HT-29 (cell line): ENCODE measurements around the gene KMT2C. TPM values are rescaled to one million over a fixed set of nuclear protein-coding genes. Genes with fewer than 3 reads are reported as not detected.
"Not testable (repeated sequence)": the region's sequence is repeated elsewhere in the genome, so short reads cannot be mapped to it uniquely, and the experiment has no call there.

ENCODE experiments used
- DNase-seq: peaks from one replicate; pipeline ENCODE4 v3.0.0-alpha.2; 2015; ENCODE audit warnings: low spot score
- total RNA-seq: library from RNA; depleted of rRNA; stranded (reverse); fragments of >200 nt; shearing (Covaris generic); gene quantifications from 2 replicates; pipeline ENCODE4 v1.2.3, GENCODE V29; 2014

KMT2C gene
- total RNA-seq, 1 experiment from 2014 or later = 35.0 TPM

DNA sequence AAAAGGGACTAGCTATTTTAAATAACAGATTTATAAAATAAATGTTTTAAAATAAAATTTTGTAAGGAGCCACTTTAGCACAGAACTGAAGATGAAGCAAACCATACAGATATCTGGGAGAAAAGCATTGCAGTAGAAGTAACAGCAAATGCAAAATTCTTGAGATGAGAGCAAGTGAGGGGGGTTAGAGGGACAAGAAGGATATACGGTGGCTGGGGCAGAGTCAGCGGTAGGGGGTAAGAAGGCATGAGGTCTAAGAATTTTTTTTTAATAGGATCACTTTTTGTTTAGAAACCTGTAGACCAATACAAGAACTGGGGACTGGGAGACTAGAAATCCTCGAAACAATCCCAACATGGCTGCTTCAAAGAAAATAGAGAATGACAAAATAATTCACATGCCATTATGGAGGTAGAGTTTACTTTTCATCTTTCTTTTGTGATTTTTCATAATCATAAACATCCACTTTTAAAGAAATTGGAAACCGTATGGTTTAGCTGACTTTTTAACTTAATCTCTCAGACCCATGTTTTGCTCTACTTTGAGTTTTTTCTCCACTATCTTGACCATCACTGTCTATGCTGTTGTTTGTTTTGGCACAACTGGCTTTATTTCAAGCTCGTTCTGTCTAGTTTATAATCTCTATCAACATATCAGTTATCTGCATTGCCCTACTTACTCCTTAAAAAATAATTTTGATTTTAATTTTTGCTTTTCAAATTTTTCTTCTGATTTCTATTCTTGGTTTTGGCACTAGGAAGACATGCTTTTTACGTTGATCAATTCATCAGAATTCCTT is 73.5 kb downstream of the KMT2C start:
- no peak for DNase-seq

GRCh38 chr7:152355474-152356057 is 80.2 kb downstream of the KMT2C start:
- no peak for DNase-seq

DNA sequence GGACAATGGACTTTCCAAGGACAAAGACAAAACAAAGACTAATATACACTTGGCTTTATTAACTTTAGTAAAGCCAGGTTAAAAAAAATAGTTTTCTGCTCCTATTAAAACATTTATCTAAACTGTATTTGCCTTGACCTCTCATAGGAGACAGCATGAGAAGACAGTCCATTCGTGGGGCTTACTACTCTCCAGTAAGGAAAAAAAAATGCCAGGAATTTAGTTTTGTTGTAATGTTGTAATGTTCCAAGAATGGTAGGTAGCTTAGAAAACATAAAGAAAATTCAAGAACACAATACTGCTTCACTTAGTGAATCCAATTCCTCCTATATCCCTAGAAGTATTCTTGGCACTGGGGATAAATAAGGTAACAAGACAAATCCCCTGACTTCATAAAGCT is 81.7 kb downstream of the KMT2C start:
- DNase-seq = no peak

DNA sequence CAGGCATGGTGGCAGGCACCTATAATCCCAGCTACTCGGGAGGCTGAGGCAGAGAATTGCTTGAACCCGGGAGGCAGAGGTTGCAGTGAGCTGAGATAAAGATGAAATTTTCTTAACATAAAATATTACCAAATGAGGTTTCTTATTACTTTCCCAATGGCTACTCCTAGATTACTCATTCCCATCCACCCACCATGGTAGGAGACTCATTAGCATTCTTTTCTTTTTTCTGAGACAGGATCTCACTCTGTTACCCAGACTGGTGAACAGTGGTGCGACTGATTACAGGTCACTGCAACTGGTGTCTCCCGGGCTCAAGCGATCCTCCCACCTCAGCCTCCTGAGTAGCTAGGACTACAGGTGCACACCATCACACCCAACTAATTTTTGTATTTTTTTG is 82.5 kb downstream of the KMT2C start:
- not testable (repeated sequence) for DNase-seq

GRCh38 chr7:152351747-152352146 is 84.1 kb downstream of the KMT2C start:
- DNase-seq = not testable (repeated sequence)

DNA sequence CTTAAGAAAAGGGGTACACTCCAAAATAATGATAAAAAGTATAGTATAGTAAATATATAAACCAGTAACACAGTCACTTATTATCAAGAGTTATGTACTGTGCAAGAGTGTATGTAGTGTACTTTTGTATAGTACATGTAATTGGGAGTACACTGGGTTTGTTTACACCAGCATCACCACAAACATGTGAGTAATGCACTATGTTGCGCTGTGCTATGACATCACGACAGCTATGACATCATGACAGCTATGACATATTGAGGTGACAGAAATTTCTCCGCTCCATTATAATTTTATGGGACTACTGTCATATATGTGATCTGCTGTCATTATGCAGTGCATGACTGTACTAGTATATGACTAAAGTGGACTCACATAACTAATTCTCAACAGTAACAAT is 84.6 kb downstream of the KMT2C start:
- no peak for DNase-seq

DNA sequence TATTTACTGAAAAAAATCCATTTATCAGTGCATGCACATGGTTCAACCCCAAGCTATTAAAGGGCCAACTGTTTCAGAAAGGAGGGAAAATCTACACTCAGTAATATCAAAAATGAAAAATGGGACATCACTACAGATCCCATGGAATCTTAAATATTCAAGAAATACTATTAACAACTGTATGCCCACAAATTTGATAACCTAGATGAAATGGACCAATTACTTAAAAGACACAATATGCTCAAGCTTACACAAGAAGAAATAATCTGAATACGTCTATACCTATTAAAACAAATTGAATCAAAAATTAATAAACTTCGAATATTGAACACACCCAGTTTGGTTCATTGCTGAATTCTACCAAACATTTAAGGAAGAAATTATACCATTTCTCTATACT is 87.9 kb downstream of the KMT2C start:
- no peak for DNase-seq

DNA sequence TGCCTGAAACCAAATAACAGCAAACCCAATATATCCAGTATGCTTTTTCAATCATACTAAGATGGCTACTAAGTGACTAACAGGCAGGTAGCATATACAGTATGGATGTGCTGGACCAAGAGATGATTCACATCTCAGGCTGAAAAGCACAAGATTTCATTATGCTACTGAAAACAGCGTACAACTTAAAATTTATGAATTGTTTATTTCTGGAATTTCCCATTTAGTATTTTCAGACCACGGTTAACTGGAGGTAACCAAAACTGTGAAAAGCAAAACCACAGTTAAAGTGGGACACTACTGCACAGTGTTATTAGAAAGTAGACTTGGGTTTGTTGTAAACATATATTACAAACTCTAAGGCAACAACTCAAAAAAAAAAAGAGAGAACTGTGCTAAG is 91.5 kb downstream of the KMT2C start:
- DNase-seq = no peak

GRCh38 chr7:152342796-152343195 is 93.0 kb downstream of the KMT2C start:
- DNase-seq = no peak

GRCh38 chr7:152341914-152342236 is 93.9 kb downstream of the KMT2C start:
- DNase-seq = no peak

DNA sequence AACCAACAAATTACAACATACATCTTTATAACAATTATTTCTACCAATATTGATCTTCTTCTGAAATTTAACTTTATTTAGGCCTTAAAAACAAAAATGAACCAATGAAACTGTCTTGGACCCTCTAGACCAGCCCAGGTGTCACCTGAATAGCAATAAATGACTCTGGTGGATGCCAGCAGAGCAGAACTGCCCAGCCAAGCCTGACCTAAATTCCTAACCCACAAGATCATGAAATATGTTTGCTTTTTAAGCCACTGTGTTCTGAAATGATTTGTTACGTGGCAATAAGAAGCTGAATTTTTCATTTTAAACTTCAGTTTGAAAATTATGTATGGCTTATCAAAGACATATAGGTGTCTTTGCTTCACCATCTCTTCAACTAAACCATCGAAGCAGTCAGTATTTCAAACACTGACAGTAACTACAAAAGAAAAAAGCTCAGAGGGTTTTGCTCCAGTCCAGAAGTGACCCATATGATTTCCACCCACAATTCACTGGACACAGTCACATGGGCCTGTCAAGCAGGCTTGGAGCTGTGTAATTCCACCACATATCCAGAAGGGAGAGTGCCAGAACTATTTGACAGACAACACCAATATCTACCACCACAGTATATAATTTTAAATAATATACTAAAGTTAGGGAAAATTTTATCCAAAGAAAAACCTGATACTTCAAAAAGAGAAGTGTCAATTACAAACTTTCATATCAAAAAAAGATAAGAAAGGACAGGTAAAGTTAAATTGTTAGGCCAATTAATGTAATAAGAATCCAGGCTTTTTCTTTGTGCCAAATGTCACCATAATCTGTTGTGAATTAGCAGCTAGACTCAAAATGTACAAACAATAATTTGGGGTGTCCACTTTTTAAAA is 94.5 kb downstream of the KMT2C start:
- DNase-seq = peak; percentile 80

DNA sequence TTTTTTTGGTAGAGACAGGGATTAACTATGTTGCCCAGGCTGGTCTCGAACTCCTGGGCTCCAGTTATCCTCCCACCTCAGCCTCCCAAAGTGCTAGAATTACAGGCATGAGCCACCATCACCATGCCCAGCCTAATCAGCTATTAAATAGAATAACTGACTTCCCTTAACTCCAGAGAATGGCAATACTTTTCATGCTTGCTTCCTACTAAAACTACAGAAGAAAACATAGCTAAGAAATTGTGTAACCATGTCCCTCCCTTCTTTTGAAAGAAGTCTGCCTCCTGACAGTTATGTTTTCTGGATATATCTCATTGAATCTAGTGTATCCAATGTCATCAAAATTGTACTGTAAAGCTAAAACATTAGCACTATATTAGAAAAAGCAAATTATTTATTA is 95.6 kb downstream of the KMT2C start:
- no peak for DNase-seq

DNA sequence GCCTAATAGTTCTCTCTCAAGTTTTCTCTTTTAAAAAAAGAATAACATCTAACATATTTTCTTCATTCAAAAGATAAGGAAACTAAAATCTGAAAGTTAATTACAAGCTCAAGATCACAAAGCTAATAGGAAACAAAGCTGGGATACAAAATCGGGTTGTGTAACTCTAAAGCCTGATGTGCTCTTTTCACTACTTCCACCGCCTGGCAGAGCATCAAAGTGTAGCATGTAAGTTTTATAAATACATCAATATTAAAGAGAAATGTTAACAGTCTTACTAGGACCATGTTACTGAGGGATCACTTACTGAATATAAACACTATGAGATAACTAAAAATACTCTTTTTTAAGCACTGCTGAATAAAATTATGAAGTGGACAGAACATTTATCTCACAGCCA is 97.2 kb downstream of the KMT2C start:
- no peak for DNase-seq

GRCh38 chr7:152336754-152337368 is 98.9 kb downstream of the KMT2C start:
- DNase-seq = peak; percentile 83

DNA sequence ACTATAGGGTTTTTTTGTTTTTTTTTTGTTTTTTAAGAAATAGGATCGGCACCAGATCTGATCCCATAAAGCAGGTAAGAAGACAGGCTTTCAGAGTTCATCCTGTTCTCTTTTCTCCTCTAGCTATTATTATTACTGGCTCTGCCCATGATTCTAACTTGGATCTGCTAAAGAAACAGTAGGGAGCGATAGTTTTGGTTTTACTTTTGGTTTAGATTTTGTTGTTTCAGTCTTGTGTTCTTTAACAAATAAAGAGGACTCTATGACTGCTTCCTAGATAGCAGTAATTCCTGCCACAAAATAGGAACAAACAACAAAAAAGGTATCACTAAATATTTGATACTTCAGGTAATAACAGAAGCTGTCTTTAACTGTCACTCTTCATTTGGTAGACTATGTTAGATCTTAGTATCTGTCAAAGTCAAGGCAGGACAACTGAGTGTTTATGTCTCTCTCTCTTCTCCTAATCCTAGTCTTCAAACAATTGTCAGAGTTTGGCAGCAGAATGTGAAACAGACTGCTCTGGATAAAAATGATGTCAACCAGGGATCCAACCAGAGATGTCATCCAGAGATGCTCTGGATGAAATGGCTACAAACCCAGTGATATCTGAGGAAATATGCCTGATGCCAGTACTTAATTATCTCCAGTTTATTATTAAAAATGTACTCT is 99.8 kb downstream of the KMT2C start:
- DNase-seq = no peak

GRCh38 chr7:152333134-152333533 is 102.7 kb downstream of the KMT2C start:
- no peak for DNase-seq

DNA sequence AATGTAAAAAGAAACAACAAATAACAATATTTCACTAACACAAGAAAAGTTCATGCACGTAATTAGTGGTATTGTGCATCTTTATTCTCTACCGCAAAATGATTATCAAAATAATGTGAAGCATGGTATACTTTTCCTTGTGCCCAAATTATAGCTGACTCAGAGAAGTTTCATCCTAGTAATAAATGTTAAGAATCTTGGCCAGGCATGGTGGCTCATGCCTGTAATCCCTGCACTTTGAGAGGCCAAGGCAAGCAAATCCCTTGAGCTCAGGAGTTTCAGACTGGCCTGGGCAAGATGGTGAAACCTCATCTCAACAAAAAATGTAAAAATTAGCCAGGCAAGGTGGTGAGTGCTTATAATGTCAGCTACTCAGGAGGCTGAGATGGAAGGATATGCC is 105.0 kb downstream of the KMT2C start:
- no peak for DNase-seq

DNA sequence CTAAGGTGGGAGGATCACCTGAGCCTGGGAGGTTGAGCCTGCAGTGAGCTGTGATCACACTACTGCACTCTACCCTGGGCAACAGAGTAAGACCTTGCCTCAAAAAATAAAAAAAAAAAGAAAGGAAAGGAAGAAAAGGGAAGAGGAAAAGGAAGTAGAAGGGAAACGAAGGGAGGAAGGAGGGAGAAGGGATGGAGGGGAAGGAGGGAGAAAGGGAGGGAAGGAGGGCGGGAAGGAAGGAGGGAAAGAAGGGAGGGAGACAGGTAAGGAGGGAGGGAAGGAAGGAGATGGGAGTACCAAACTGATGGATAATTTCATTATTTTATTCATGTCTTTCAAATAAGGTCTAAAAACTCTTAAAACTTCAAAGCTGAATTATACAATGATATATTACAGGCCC is 106.3 kb downstream of the KMT2C start:
- DNase-seq = no peak

- no peak for DNase-seq
These were observed 107.6 kb downstream of the KMT2C start for GRCh38 chr7:152328234-152328633.

DNA sequence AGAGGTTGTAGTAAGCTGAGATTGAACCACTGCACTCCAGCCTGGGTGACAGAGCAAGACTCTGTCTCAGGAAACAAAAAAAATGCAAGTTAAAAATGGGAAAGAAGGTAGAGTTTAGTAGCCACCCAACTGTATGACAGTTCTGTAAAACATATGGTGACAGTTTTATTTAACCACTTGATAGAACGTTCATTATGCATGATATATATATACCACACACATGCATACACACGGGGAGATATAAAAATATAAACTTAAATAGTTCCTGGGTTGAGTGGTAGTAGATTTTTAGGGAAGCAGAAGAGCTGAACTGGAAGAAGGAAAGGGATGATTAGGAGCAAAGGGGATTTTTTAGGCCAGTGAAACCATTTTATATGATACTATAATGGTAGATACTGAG is 120.0 kb downstream of the KMT2C start:
- no peak for DNase-seq

DNA sequence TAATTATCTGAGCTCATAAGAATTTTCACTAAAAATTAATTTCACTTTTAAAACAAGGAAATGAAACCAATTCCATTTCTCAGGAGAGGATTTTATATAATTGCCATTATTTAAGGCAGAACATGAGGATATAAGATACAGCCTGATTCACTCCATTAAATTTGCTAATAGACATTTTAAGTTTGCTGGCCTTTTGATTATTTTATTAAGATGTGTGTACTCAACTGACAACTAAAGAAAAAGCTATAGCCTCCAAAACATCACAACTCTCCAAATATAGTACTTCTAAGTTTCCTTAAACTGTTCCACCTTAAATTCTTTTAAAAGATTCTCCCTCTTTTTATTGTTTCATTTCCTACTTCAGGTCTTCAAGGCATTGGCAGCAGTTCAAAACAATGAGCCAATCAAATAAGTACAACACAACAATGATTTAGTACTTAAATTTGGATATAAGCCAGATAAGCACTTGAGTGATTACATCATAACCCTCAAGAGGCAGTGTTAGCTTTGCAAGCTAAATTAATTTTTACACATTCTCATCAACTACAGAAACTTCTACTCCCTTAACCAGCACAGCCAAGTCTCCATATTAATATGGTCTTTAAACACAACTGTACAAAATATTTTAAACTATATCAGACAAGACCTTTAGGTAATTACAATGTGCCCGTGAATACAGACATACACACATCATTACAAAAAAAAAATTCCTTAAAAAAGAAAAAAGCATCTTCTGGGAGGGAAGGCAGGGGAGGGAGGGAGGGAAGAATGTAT is 121.8 kb downstream of the KMT2C start:
- DNase-seq = peak; percentile 92
